Stomach (tissue), 9 donors: Measurements from ENCODE around the gene ANGPTL8. TPM values are rescaled to one million over a fixed set of nuclear protein-coding genes. Genes with fewer than 3 reads are reported as not detected.

Experiments
- DNase-seq, 2 donors: peaks; one replicate each; pipeline versions ENCODE4 v3.0.0 to v3.0.0-alpha.2; 2013 to 2019
- H3K27ac ChIP-seq, 5 donors: fragments of 200-600 bp in 4 of 5; sonication (generic) in 4 of 5; one replicate each; pipeline ENCODE4 v1.5.1; 2013 to 2019; ENCODE audit warnings: mild to moderate bottlenecking in 1 of 5, moderate library complexity in 1 of 5
- H3K27me3 ChIP-seq, 3 donors: fragments of 200-600 bp; sonication (generic); one replicate each; pipeline ENCODE4 v1.5.1; 2017 to 2019; ENCODE audit warnings: mixed run types in 1 of 3
- H3K36me3 ChIP-seq, 4 donors: fragments of 200-600 bp; sonication (generic); 1 replicate in 3 of 4; 2 replicates in 1 of 4; pipeline ENCODE4 v1.5.1; 2016 to 2019
- H3K4me1 ChIP-seq, 4 donors: fragments of 200-600 bp; sonication (generic); one replicate each; pipeline ENCODE4 v1.5.1; 2016 to 2019
- H3K4me3 ChIP-seq, 4 donors: fragments of 200-600 bp; sonication (generic) in 3 of 4; one replicate each; pipeline ENCODE4 v1.5.1; 2016 to 2019; ENCODE audit warnings: mild to moderate bottlenecking in 1 of 4
- H3K9me3 ChIP-seq, 4 donors: fragments of 200-600 bp; sonication (generic); one replicate each; pipeline ENCODE4 v1.5.1; 2016 to 2019
- CTCF ChIP-seq, 7 experiments: fragments of 450-650 bp in 4 of 7; fragments of 200-600 bp in 3 of 7; sonication (generic) in 3 of 7; IDR thresholded peaks; one replicate each; pipeline ENCODE4 v1.5.1; 2016 to 2019; ENCODE audit warnings: antibody characterized with exemption in 7 of 7, control low read depth in 2 of 7, mild to moderate bottlenecking in 1 of 7
- EP300 ChIP-seq: sonication (generic); formaldehyde crosslinking; IDR thresholded peaks from one replicate; pipeline ENCODE4 v1.6.1; 2017; ENCODE audit warnings: antibody characterized with exemption
- POLR2A ChIP-seq, 4 donors: fragments of 450-650 bp; IDR thresholded peaks; one replicate each; pipeline ENCODE4 v1.6.1; 2016; ENCODE audit warnings: antibody characterized with exemption in 4 of 4, control low read depth in 2 of 4, mild to moderate bottlenecking in 1 of 4, moderate library complexity in 1 of 4
- POLR2AphosphoS5 ChIP-seq, 3 donors: sonication (generic); formaldehyde crosslinking; IDR thresholded peaks; one replicate each; pipeline ENCODE4 v1.6.1; 2016; ENCODE audit warnings: antibody characterized with exemption in 3 of 3
- WGBS, 5 donors: extraction: QIAGEN DNeasy Blood & Tissue Kit in 3 of 5; methylation state at CpG; one replicate each; pipeline versions ENCODE4 v1.1.5 to v1.1.7; 2013 to 2018; 5-methylcytosine and 5-hydroxymethylcytosine counted together
- intact Hi-C: fragments of 100-400 bp; cut with DNase I; formaldehyde crosslinking; loops from one replicate; pipeline ENCODE4 v1.15.1; 2023; ENCODE audit warnings: low total_unique reads
- polyA plus RNA-seq, 3 donors: library from polyadenylated mRNA; stranded (reverse); fragments of 200-250 nt; gene quantifications; one replicate each; pipeline ENCODE4 v1.2.3, GENCODE V29; 2013
- total RNA-seq, 5 donors: library from RNA; depleted of rRNA; stranded (reverse); fragments of >200 nt; gene quantifications; one replicate each; pipeline versions ENCODE4 v1.1.0 to v1.2.3, GENCODE V29; 2014 to 2016
- donor health status: healthy with polysubstance abuse.
- donor health status: Bipolar disorder and iron deficiency.
- donor health status: healthy.

ANGPTL8 gene
- total and polyA plus RNA-seq, 8 donors: 0.70 TPM; not detected in 7

DNA sequence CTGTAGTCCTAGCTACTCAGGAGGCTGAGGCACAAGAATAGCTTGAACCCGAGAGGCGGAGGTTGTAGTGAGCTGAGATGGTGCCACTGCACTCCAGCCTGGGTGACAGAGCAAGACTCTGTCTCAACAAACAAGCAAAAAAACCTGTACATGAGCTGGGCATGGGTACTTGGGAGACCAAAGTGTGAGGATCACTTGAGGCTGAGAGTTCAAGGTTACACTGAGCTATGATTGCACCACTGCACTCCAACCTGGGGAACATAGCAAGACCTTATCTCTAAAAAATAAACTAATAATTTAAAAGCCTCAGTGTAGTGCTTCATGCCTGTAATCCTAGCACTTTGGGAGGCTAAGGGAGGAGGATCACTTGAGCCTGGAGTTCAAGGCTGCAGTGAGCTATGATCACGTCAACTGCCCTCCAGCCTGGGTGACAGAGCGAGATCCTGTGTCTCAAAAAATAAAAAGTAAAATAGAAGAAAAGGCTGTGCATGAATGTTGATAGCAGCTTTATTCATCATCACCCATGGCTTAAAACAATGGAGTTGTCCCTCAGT lies 35.2 kb downstream of the ANGPTL8 start:
- Histone ChIP-seq H3K27ac (no peak overlapping the region), H3K27me3 (peaks cover 0 to 16% (median 0%) of the 10 kb centered on the region in 3 donors), H3K4me1 (peaks cover 0 to 10% (median 2%) of the 10 kb centered on the region in 4 donors), H3K4me3 (no peak overlapping the region), H3K36me3 (no peaks in the 10 kb centered on the region), H3K9me3 (no peaks in the 10 kb centered on the region)
- DNase-seq: no peak
- TF ChIP-seq POLR2AphosphoS5 (IDR thresholded peaks at IDR 0.05) (no peak), CTCF (IDR thresholded peaks at IDR 0.05) (no peak), EP300 (no peak), POLR2A (IDR thresholded peaks at IDR 0.05) (no peak)
- 67 to 74% (median 73%) methylated on average over 4 of the region's 4 CpGs for WGBS, 5 donors
- intact Hi-C loops: no loop called here

DNA sequence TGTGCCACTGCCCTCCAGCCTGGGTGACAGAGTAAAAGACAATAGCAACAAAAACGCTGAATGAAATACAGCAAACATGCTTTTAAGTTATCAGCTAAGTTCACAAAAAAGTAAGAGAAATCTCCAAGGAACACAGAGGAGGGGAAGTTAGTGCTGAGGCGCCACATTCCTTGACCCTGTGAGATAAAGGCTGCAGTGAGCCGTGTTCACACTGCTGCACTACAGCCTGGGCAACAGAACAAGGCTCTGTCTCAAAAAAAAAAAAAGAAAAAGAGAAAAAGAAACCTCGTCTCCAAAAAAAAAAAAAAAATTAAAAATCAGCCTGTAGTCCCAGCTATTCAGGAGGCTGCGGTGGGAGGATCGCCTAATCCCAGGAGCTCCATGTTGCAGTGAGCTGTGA lies 39.3 kb downstream of the ANGPTL8 start:
- TF ChIP-seq POLR2A (IDR thresholded peaks at IDR 0.05): no peak
- no peak for TF ChIP-seq EP300
- no peak for TF ChIP-seq CTCF (IDR thresholded peaks at IDR 0.05)
- no peak for TF ChIP-seq POLR2AphosphoS5 (IDR thresholded peaks at IDR 0.05)
- Histone ChIP-seq H3K36me3 (no peaks in the 10 kb centered on the region), H3K27me3 (peaks cover 0 to 27% (median 0%) of the 10 kb centered on the region in 3 donors), H3K4me3 (no peak overlapping the region), H3K9me3 (no peaks in the 10 kb centered on the region), H3K27ac (no peak overlapping the region), H3K4me1 (peaks cover 0 to 12% (median 0%) of the 10 kb centered on the region in 4 donors)
- peak in 1 of 2 donors; percentile 63 for DNase-seq
- intact Hi-C loops: no loop called here
- 27 to 49% (median 36%) methylated on average over 6 of the region's 6 CpGs for WGBS, 5 donors

DNA sequence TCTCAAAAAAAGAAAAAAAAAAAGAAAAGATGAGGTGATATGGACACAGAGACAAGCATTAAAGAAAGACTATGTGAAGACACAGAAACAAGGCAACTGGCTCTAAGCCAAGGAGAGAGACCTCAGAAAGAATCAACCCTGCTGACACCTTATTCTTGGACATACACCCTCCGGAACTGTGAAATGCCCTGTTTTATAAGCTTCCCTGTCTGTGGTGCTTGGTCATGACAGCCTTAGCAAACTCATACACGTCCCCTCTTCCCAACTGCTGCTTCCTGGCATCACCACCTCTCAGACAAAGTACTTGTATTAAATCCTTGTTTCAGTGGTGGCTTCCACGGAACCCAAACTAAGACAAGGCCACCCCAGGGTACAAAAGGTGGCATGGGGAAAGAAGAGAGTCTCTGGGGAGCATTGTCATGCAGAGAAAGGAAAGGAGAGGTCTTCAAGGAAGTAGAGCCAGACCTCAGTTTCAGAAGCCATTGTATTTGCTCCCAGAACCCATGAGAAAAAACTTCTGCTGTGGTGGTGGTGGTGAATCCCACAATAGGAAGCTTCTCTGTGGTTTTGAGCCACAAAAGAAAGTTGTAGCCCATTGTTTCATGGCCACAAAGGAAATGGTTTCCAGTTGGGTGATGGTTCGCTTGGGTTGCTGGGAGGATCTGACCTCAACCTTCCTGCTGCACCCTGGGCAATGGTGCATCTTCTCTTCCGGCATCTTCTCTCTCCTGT lies 40.3 kb downstream of the ANGPTL8 start:
- Histone ChIP-seq H3K27ac (no peak overlapping the region), H3K36me3 (no peaks in the 10 kb centered on the region), H3K9me3 (no peaks in the 10 kb centered on the region), H3K4me1 (peaks cover 0 to 12% (median 0%) of the 10 kb centered on the region in 4 donors), H3K27me3 (peaks cover 0 to 30% (median 0%) of the 10 kb centered on the region in 3 donors), H3K4me3 (no peak overlapping the region)
- TF ChIP-seq POLR2A (IDR thresholded peaks at IDR 0.05): no peak
- TF ChIP-seq CTCF (IDR thresholded peaks at IDR 0.05): no peak
- TF ChIP-seq EP300: no peak
- TF ChIP-seq POLR2AphosphoS5 (IDR thresholded peaks at IDR 0.05): no peak
- intact Hi-C loops: no loop called here
- no peak for DNase-seq
- WGBS, 5 donors: 69 to 86% (median 78%) methylated on average over 5 of the region's 5 CpGs

DNA sequence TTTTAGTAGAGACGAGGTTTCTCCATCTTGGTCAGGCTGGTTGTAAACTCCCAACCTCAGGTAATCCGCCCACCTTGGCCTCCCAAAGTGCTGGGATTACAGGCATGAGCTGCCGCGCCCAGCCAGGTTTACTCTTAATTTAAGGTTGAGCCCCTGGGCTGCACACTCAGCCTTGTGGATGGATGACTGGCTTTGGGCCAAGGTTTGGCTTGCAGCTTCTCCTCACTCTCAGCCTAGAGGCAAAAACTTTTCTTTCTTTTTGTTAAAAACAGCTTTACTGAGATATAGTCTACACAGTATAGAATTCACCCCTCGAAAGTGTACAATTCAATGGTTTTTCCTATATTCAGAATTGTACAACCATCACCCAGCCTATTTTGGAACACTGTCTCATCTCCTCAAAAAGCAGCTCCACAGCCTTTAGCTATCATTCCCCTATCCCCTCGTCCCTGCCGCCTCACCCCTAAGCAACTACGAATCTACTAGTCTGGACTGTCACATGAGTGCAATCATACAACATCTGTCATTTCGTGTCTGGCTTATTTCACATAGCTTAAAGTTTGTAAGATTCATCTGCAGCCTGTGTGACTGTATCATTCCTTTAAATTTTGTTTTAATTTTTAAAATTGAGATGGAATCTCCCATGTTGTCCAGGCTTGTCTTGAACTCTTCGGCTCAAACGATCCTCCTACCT lies 42.1 kb downstream of the ANGPTL8 start:
- H3K4me1 ChIP-seq: peaks cover 0 to 12% (median 0%) of the 10 kb centered on the region in 4 donors
- peaks cover 0 to 30% (median 0%) of the 10 kb centered on the region in 3 donors for H3K27me3 ChIP-seq
- intact Hi-C loops: no loop called here
- H3K9me3 ChIP-seq: no peaks in the 10 kb centered on the region
- DNase-seq: peak in 1 of 2 donors; percentile 60
- no peak overlapping the region for H3K27ac ChIP-seq
- TF ChIP-seq CTCF (IDR thresholded peaks at IDR 0.05) (no peak), POLR2AphosphoS5 (IDR thresholded peaks at IDR 0.05) (no peak), EP300 (no peak), POLR2A (IDR thresholded peaks at IDR 0.05) (no peak)
- H3K36me3 ChIP-seq: no peaks in the 10 kb centered on the region
- H3K4me3 ChIP-seq: no peak overlapping the region
- WGBS, 5 donors: 65 to 78% (median 73%) methylated on average over 11 of the region's 11 CpGs
